ENCODE measurements around the gene TP53I11.
A peak's percentile ranks its signal among the peaks of the same experiment; 100 is the strongest.

TP53I11 gene

GRCh38 chr11:44912270-44912987 lies 38.3 kb downstream of the TP53I11 start:
- DNase-seq (ENCODE audit: low spot score): no peak

GRCh38 chr11:44911029-44911814 lies 39.5 kb downstream of the TP53I11 start:
- peak; percentile 89 for DNase-seq (ENCODE audit: low spot score)

DNA sequence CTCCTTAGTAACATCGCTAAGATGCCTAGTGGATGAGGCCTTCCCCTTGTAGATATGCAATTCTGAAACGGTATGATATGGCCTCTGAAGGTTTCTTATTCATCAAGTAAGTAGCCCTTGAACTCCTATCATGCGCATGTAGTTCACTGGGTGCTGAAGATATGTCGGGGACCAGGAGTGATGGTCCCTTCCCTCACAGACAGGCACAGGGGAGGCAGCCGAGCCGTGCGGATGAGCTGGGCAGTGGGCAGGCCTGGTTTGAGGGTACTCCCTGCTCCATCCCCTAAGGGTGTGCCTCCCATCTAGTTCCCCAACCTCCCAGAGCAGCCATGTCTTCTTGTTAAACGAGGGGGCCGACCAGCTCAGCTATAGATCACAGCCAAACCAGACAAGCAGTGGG lies 40.1 kb downstream of the TP53I11 start:
- DNase-seq (ENCODE audit: low spot score): no peak

- no peak for DNase-seq (ENCODE audit: low spot score)
Observed at GRCh38 chr11:44909557-44909956, 41.1 kb downstream of the TP53I11 start.

DNA sequence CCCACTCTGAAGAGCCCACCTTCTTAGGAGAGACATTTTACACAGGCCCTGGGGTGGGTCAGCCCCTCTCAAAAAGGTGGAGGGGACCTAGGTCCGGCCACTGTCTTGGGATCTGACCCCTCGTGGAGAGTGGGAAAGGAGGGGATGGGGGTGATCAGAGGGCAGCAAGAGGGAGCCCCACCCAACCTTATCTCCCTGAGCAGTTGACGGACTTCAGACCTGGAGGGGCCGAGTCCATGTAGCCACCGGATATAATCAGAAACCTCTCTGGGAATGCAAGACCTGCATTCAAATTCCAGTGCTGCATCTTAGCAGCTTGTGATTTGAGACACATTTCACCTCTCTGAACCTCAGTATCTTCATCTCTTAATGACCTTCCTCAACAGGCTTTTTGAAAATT lies 44.0 kb downstream of the TP53I11 start:
- DNase-seq (ENCODE audit: low spot score): no peak

DNA sequence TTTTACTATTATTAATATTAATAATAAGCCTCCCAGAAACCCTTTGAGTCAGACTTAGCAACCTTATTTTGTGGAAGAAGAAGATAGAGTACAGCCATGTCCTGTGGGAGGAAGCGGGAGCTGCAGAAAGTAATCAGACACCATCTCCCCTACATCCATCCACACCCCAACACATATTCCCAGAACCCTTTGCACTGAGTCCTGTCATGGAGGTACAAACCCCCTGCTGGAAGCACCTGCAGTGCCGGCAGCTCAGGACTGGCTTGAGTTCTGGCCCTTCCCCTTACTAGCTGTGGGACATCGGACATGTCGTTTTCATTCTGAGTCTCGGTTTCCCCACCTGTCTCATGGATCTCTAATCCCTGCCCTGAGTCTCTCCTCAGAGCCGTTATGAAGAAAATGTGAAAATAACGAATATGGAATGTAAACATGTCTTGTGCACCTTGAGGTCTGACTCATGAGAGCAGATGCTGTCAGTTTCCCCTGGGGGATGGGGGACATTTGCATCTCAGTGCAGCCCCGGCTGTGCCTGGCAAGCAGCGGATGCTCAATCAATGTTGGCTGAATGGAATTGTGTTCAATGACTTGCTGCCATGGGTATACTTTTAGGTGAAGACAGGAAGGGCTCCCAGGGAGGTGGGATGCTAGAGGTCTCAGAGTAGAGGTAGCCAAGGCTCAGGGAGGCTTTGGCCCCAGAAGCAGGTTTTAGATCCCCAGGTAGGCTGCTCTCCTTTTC lies 45.4 kb downstream of the TP53I11 start:
- DNase-seq (ENCODE audit: low spot score): no peak

GRCh38 chr11:44904261-44905020 lies 46.2 kb downstream of the TP53I11 start:
- DNase-seq (ENCODE audit: low spot score): no peak

GRCh38 chr11:44903518-44903917 lies 47.2 kb downstream of the TP53I11 start:
- DNase-seq (ENCODE audit: low spot score): no peak

DNA sequence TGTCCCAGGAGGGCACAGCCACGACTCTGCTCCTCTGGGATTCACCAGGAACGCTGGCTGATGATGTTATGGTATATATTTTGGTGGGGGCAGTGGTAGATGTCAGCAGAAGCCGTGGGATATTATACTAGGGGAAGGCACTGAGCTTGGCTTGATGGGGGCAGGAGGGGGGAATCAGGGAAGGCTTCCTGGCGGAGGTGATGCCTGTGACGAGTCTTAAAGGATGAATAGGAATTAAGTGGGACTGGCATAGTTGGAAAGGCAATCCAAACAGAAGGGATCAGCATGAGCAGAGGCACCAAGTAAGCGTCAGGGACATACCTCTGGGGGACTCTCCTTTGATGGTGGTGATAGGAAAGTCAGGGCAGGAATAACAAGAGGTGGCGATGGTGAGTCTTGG lies 47.6 kb downstream of the TP53I11 start:
- DNase-seq (ENCODE audit: low spot score): no peak

DNA sequence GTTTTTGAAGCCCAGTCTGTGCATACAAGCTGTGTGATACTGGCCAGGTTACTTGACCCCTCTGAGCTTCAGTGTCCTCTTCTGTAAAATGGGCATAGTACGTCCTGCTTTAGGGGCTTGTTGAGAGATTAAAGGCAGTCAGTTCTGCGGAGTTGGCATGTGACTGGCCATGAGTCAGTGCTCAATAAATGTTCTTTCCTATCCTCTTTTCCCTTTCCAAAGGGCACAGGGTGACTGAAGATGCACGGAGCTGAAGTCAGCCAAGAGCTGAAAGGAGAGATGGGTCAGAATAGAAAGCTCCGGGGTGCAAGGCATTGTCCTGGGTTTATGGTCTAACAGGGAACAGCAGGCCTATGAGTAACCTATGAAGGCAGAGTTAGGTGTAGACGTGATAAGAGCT lies 48.9 kb downstream of the TP53I11 start:
- no peak for DNase-seq (ENCODE audit: low spot score)

- no peak for DNase-seq (ENCODE audit: low spot score)
Observed at GRCh38 chr11:44901120-44901633, 49.5 kb downstream of the TP53I11 start.

DNA sequence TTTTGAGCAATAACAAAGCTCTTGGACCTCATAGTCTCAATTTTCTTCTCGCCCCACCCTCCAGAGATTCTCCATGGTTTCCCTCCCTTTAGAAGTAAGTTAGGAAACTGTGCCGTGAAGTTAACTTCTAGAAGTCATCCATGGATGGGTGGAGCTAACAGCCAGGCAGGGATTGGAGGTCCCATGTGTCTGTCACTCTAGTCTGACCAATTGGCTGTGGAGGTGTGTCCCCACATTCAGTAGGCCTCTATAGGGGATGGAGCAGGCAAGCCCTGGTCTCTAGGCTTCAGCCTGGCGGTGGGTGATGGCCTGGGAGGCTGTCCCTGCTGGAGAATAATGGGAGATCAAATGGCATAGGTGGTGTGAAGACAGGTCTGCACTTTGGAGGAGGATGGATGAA lies 50.7 kb downstream of the TP53I11 start:
- peak; percentile 71 for DNase-seq (ENCODE audit: low spot score)

DNA sequence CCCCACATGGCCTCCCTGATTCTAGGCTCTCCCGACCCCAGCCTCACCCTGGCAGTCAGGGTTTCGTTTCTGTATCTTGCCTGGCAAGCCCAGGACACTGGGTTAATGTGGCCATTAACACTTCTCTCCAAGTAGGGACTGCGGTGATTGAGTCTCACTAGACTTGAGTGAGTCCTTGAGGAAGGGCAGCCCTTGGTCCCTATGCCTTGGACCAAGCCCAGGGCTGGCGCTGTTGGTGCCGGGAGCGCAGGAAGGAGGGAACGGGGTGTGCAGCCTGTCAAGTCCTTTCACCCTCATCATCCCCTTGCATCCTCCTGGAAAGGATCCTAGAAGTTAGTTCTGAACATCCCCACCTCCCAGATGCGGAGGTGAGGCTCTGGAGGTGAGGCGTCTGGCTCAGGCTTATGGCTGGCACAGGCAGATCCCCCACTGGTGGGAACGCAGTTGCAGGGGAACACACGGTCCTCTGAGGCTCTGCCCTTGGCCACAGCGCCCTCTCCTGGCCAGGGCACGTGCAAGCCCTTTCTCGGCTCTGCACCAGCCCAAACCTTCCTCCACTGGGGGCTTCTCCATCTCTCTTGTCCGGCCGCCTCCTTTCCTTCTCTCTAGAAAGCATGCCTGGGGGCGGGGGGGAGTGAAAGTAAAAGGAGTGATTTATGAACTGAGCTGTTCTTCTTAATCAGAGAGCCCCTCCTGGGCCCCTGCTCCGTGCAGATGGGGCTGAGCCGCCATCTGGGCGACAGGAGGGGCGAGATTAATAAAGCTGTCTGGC lies 56.7 kb downstream of the TP53I11 start:
- DNase-seq (ENCODE audit: low spot score): peak; percentile 92

DNA sequence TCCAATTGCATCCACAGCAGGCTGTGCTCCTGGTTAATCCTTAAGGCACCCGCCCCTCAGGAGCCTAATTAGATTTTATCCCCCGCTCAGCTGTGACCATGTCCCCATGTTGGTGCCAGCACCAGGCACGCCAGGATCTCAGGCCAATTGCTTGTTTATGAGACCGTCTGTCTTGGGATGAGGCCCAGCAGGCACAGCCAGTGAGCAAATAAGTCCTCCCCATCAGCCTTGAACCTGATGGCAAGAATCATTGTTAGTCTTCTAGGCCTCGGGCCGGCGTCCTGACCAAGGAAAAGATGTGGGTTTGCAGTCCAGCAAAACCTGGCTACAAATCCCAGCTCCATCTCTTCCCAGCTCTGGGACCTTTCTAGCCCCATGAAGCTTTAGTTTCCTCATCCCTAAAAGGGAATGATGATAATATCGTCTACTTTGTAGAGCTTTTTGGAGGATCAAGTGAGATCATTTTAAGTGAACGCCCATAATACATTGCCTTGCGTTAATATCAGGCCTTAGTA lies 57.3 kb downstream of the TP53I11 start:
- no peak for DNase-seq (ENCODE audit: low spot score)

GRCh38 chr11:44892843-44893242 lies 57.8 kb downstream of the TP53I11 start:
- DNase-seq (ENCODE audit: low spot score): no peak

DNA sequence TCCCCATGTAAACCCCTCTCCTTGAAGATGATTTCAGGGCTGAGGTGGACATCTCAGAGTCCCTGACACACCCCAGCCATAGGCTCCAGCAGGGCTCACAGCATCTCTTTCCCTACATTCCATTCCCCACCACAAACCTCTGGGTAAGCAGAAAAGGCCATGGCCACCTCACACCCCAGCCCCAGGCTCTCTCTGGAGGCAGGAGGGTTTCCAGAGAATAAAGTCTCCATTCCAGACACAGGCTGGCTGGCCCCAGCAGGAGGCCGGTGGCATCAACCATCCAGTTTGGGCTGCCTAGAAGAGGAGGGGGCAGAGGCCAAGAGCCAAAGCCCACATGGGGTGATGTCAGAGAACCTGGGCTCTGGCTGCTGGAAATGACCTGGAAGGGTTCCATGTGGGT lies 61.4 kb downstream of the TP53I11 start:
- peak; percentile 72 for DNase-seq (ENCODE audit: low spot score)

- no peak for DNase-seq (ENCODE audit: low spot score)
Observed at GRCh38 chr11:44887636-44888035, 63.0 kb downstream of the TP53I11 start.

DNA sequence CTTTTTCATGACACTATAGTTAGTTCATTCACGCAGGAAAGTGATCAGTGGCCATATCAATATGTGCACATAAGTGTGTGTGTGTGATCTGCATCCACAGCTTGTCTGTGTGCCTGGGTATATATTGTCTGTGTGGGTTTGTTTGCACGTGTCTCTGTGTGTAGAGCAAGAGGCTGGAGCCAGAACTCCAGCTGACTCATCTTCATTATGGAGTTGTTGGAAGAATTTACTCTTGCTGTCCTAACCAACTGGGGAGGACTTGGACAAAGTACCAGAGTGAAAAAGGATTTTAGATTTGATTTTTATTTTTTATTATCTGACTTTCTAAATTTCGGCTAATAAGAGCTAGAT lies 63.9 kb downstream of the TP53I11 start:
- peak; percentile 86 for DNase-seq (ENCODE audit: low spot score)

- DNase-seq (ENCODE audit: low spot score): peak; percentile 29
Observed at GRCh38 chr11:44885919-44886789, 64.5 kb downstream of the TP53I11 start.

Data from GM03348 (cell line).